Measurements from ENCODE around the gene USPL1. TPM values are rescaled to one million over a fixed set of nuclear protein-coding genes. Genes with fewer than 3 reads are reported as not detected.

The USPL1 gene
- total and polyA plus RNA-seq, 4 donors, result 4.1 to 13.0 (median 8.2) TPM

GRCh38 chr13:30705680-30706079 lies 88.0 kb downstream of the USPL1 start:
- DNase-seq (ENCODE audit: low spot score), result no peak
- H3K27me3 ChIP-seq (ENCODE audit: control insufficient read depth in 4 of 4, insufficient read depth in 4 of 4, low read length in 3 of 4), result no peaks in the 10 kb centered on the region
- H3K4me3 ChIP-seq (ENCODE audit: low read depth in 1 of 3, low read length in 3 of 3), result no peak overlapping the region
- H3K36me3 ChIP-seq (ENCODE audit: control insufficient read depth in 4 of 4, insufficient read depth in 3 of 4, low read depth in 1 of 4, low read length in 3 of 4), result no peaks in the 10 kb centered on the region
- no peaks in the 10 kb centered on the region for H3K4me1 ChIP-seq (ENCODE audit: control insufficient read depth in 4 of 4, insufficient read depth in 4 of 4, low read length in 3 of 4)
- H3K27ac ChIP-seq (ENCODE audit: low read depth in 1 of 2, low read length in 2 of 2), result no peak overlapping the region
- H3K9ac ChIP-seq (ENCODE audit: low read depth in 1 of 2, low read length in 2 of 2), result no peak overlapping the region
- H3K9me3 ChIP-seq (ENCODE audit: control insufficient read depth in 4 of 4, low read length in 3 of 4), result no peaks in the 10 kb centered on the region
- TF ChIP-seq SP1 (IDR thresholded peaks at IDR 0.05), result no peak
- TF ChIP-seq FOXA1 (IDR thresholded peaks at IDR 0.05), result no peak
- WGBS, result 81% methylated on average over 4 of the region's 4 CpGs

GRCh38 chr13:30708541-30708940 lies 90.8 kb downstream of the USPL1 start:
- TF ChIP-seq FOXA2 (IDR thresholded peaks at IDR 0.05) (no peak), TAF1 (conservative IDR thresholded peaks at IDR 0.05) (no peak), CTCF (IDR thresholded peaks at IDR 0.05; ENCODE audit: low read depth, low read length, missing input control) (no peak), ATF3 (IDR thresholded peaks at IDR 0.05) (no peak), NR2F2 (IDR thresholded peaks at IDR 0.05) (no peak), HNF4G (IDR thresholded peaks at IDR 0.05) (no peak), SP1 (IDR thresholded peaks at IDR 0.05) (no peak), RXRA (IDR thresholded peaks at IDR 0.05) (no peak), RAD21 (IDR thresholded peaks at IDR 0.05) (no peak), FOXA1 (IDR thresholded peaks at IDR 0.05) (no peak), HNF4A (conservative IDR thresholded peaks at IDR 0.05) (no peak), GABPA (IDR thresholded peaks at IDR 0.05 in 1 of 2, conservative IDR thresholded peaks at IDR 0.05 in 1 of 2) (no peak), EGR1 (IDR thresholded peaks at IDR 0.05; ENCODE audit: low read depth in 2 of 2) (no peak), JUND (IDR thresholded peaks at IDR 0.05) (no peak), MAX (IDR thresholded peaks at IDR 0.05) (no peak), YY1 (IDR thresholded peaks at IDR 0.05) (no peak), ZBTB33 (IDR thresholded peaks at IDR 0.05) (no peak), REST (IDR thresholded peaks at IDR 0.05) (no peak)
- 60% methylated on average over 3 of the region's 3 CpGs for WGBS
- Histone ChIP-seq H3K27me3 (ENCODE audit: control insufficient read depth in 4 of 4, insufficient read depth in 4 of 4, low read length in 3 of 4) (no peaks in the 10 kb centered on the region), H3K4me3 (ENCODE audit: low read depth in 1 of 3, low read length in 3 of 3) (no peak overlapping the region), H3K27ac (ENCODE audit: low read depth in 1 of 2, low read length in 2 of 2) (no peak overlapping the region), H3K9ac (ENCODE audit: low read depth in 1 of 2, low read length in 2 of 2) (no peak overlapping the region), H3K36me3 (ENCODE audit: control insufficient read depth in 4 of 4, insufficient read depth in 3 of 4, low read depth in 1 of 4, low read length in 3 of 4) (no peaks in the 10 kb centered on the region), H3K9me3 (ENCODE audit: control insufficient read depth in 4 of 4, low read length in 3 of 4) (no peaks in the 10 kb centered on the region), H3K4me1 (ENCODE audit: control insufficient read depth in 4 of 4, insufficient read depth in 4 of 4, low read length in 3 of 4) (no peaks in the 10 kb centered on the region)
- DNase-seq (ENCODE audit: low spot score), result no peak

Small RNA genes lying within 50 kb of the gene (small RNA-seq; reads per million reads assigned to genes)
- gene RF00017, result not detected

Other genes with a start within 250 kb of the USPL1 start
- not detected for gene UBE2L5, start 195.4 kb upstream of the USPL1 start, total RNA-seq
- gene UBE2L5, start 195.4 kb upstream of the USPL1 start, polyA plus RNA-seq, result under 1 TPM in 1 of 2 donors, not detected in 1; 0.10 TPM
- gene HMGB1, start 152.0 kb upstream of the USPL1 start, total RNA-seq, result 100 to 1,000 TPM in 1 of 2 donors, 10 to 100 TPM in 1; 83.9 to 276 TPM
- 100 to 1,000 TPM; 132 to 258 TPM for gene HMGB1, start 152.0 kb upstream of the USPL1 start, polyA plus RNA-seq
- 1 to 10 TPM; 3.5 to 6.7 TPM for gene ALOX5AP, start 117.6 kb downstream of the USPL1 start, total RNA-seq
- 1 to 10 TPM; 3.8 to 4.3 TPM for gene ALOX5AP, start 117.6 kb downstream of the USPL1 start, polyA plus RNA-seq

Data from liver (tissue), 10 donors.